Body of pancreas (tissue), 4 donors: ENCODE data around the gene PSMD13. TPM values are rescaled to one million over a fixed set of nuclear protein-coding genes. Genes with fewer than 3 reads are reported as not detected.

Experiments used
- ATAC-seq: fragments of 150-250 bp; one replicate; pipeline ENCODE4 v1.9.1; 2016
- DNase-seq, 4 donors: peaks; one replicate each; pipeline ENCODE4 v3.0.0-alpha.2; 2019
- H3K27ac ChIP-seq, 4 donors: fragments of 200-600 bp; sonication (generic); 1 replicate in 3 of 4; 2 replicates in 1 of 4; pipeline versions ENCODE4 v1.5.1 to v1.6.1; 2016 to 2019; ENCODE audit warnings: mild to moderate bottlenecking in 1 of 4, mixed read lengths in 1 of 4, moderate library complexity in 1 of 4
- H3K27me3 ChIP-seq, 2 donors: fragments of 200-600 bp; sonication (generic); one replicate each; pipeline ENCODE4 v1.6.0; 2016; ENCODE audit warnings: mild to moderate bottlenecking in 1 of 2
- H3K36me3 ChIP-seq, 2 donors: fragments of 200-600 bp; sonication (generic); replicated peaks in 1 of 2; 2 replicates each; pipeline ENCODE4 v1.5.1; 2016; ENCODE audit warnings: low read depth in 2 of 2; ENCODE audit not compliant: insufficient read depth in 1 of 2
- H3K4me1 ChIP-seq: fragments of 200-600 bp; sonication (generic); one replicate; pipeline ENCODE4 v1.6.0; 2016
- H3K4me3 ChIP-seq, 2 donors: fragments of 200-600 bp; sonication (generic); 1 replicate in 1 of 2; 2 replicates in 1 of 2; pipeline ENCODE4 v1.5.1; 2016 to 2019
- H3K9me3 ChIP-seq, 3 donors: fragments of 200-600 bp; sonication (generic); 1 replicate in 2 of 3; 2 replicates in 1 of 3; pipeline ENCODE4 v1.5.1; 2016
- CTCF ChIP-seq, 7 experiments: fragments of 450-650 bp in 4 of 7; fragments of 200-600 bp in 3 of 7; sonication (generic) in 3 of 7; IDR thresholded peaks; one replicate each; pipeline ENCODE4 v1.5.1; 2016 to 2019; ENCODE audit warnings: antibody characterized with exemption in 7 of 7
- POLR2A ChIP-seq, 3 donors: fragments of 450-650 bp; IDR thresholded peaks; one replicate each; pipeline ENCODE4 v1.6.1; 2016; ENCODE audit warnings: antibody characterized with exemption in 3 of 3, mild to moderate bottlenecking in 2 of 3
- WGBS, 2 donors: methylation state at CpG; one replicate each; pipeline ENCODE4 v1.1.5; 2017; 5-methylcytosine and 5-hydroxymethylcytosine counted together
- intact Hi-C: fragments of 100-400 bp; cut with DNase I; formaldehyde crosslinking; loops from one replicate; pipeline ENCODE4 v1.15.1; 2023
- total RNA-seq, 2 donors: library from RNA; depleted of rRNA; stranded (reverse); fragments of >200 nt; gene quantifications; one replicate each; pipeline ENCODE4 v1.1.0, GENCODE V29; 2016

PSMD13 gene
- total RNA-seq, 2 donors from 2014 or later: 40.2 to 52.4 TPM

GRCh38 chr11:250740-251299, 14.0 kb downstream of the PSMD13 start:
- WGBS, 2 donors: 76 to 82% methylated on average over 10 of the region's 10 CpGs
- Histone ChIP-seq H3K36me3 (peaks cover 11 to 35% of the 10 kb centered on the region in 2 donors), H3K4me1 (no peaks in the 10 kb centered on the region), H3K4me3 (no peak overlapping the region), H3K27ac (no peak overlapping the region), H3K27me3 (no peaks in the 10 kb centered on the region), H3K9me3 (no peaks in the 10 kb centered on the region)
- peak; percentile 76 for ATAC-seq
- TF ChIP-seq CTCF (IDR thresholded peaks at IDR 0.05): peak; percentile 8 to 67 (median 54)
- no peak for TF ChIP-seq POLR2A (IDR thresholded peaks at IDR 0.05)
- peak; percentile 53 to 73 (median 68) for DNase-seq
- intact Hi-C loops: no loop called here

- ATAC-seq (no peak), DNase-seq (no peak)
- WGBS, 2 donors: 81 to 82% methylated on average over 10 of the region's 10 CpGs
- Histone ChIP-seq H3K4me1 (no peaks in the 10 kb centered on the region), H3K4me3 (no peak overlapping the region), H3K27ac (no peak overlapping the region), H3K9me3 (no peaks in the 10 kb centered on the region), H3K36me3 (peaks cover 11 to 32% of the 10 kb centered on the region in 2 donors), H3K27me3 (no peaks in the 10 kb centered on the region)
- TF ChIP-seq CTCF (IDR thresholded peaks at IDR 0.05) (no peak), POLR2A (IDR thresholded peaks at IDR 0.05) (no peak)
- intact Hi-C loops: no loop called here
Observed at GRCh38 chr11:251550-251949, 14.8 kb downstream of the PSMD13 start.

- Histone ChIP-seq H3K27ac (no peak overlapping the region), H3K27me3 (no peaks in the 10 kb centered on the region), H3K4me1 (no peaks in the 10 kb centered on the region), H3K36me3 (peaks cover 3 to 26% of the 10 kb centered on the region in 2 donors), H3K9me3 (no peaks in the 10 kb centered on the region), H3K4me3 (no peak overlapping the region)
- intact Hi-C loops: no loop called here
- DNase-seq (no peak), ATAC-seq (no peak)
- 85 to 92% methylated on average over 8 of the region's 8 CpGs for WGBS, 2 donors
- no peak for TF ChIP-seq POLR2A (IDR thresholded peaks at IDR 0.05)
- no peak for TF ChIP-seq CTCF (IDR thresholded peaks at IDR 0.05)
Observed at GRCh38 chr11:252666-253065, 15.9 kb downstream of the PSMD13 start.

- H3K27ac ChIP-seq: no peak overlapping the region
- H3K36me3 ChIP-seq: peaks cover 0 to 21% of the 10 kb centered on the region in 2 donors
- TF ChIP-seq POLR2A (IDR thresholded peaks at IDR 0.05) (no peak), CTCF (IDR thresholded peaks at IDR 0.05) (no peak)
- intact Hi-C loops: no loop called here
- ATAC-seq: no peak
- DNase-seq: no peak
- H3K4me1 ChIP-seq: no peaks in the 10 kb centered on the region
- H3K4me3 ChIP-seq: no peak overlapping the region
- H3K27me3 ChIP-seq: no peaks in the 10 kb centered on the region
- WGBS, 2 donors: 79% methylated on average over 13 of the region's 13 CpGs
- no peaks in the 10 kb centered on the region for H3K9me3 ChIP-seq
Observed at GRCh38 chr11:253160-253885, 16.5 kb downstream of the PSMD13 start.

GRCh38 chr11:253886-254270, 17.1 kb downstream of the PSMD13 start:
- Histone ChIP-seq H3K4me3 (no peak overlapping the region), H3K4me1 (no peaks in the 10 kb centered on the region), H3K27ac (no peak overlapping the region), H3K9me3 (no peaks in the 10 kb centered on the region), H3K27me3 (no peaks in the 10 kb centered on the region), H3K36me3 (peaks cover 0 to 17% of the 10 kb centered on the region in 2 donors)
- ATAC-seq (no peak), DNase-seq (no peak)
- intact Hi-C loops: no loop called here
- TF ChIP-seq CTCF (IDR thresholded peaks at IDR 0.05) (no peak), POLR2A (IDR thresholded peaks at IDR 0.05) (no peak)
- 83 to 86% methylated on average over 5 of the region's 5 CpGs for WGBS, 2 donors
